Bronchial epithelial cell (primary cell): ENCODE results near the gene ZNF445. TPM values are rescaled to one million over a fixed set of nuclear protein-coding genes. Genes with fewer than 3 reads are reported as not detected.
"Not testable (repeated sequence)": the region's sequence is repeated elsewhere in the genome, so short reads cannot be mapped to it uniquely, and the experiment has no call there.

Experiments used
- DNase-seq: peaks from one replicate; pipeline ENCODE4 v3.0.0-alpha.2; 2010; ENCODE audit warnings: low read depth
- FAIRE-seq: peaks from 2 replicates; lab custom pipeline; 2011; peaks lifted over from hg19 to GRCh38; lab: Jason Lieb, UNC
- H3K27me3 ChIP-seq: 2 replicates; pipeline ENCODE4 v1.5.1; 2011; ENCODE audit warnings: low read length; ENCODE audit not compliant: control insufficient read depth, insufficient read depth
- H3K36me3 ChIP-seq: 2 replicates; pipeline ENCODE4 v1.5.1; 2011; ENCODE audit warnings: low read length; ENCODE audit not compliant: control insufficient read depth, insufficient read depth
- H3K4me3 ChIP-seq: 2 replicates; pipeline ENCODE4 v1.5.1; 2011; ENCODE audit warnings: mild to moderate bottlenecking, low read depth, low read length, control low read depth
- total RNA-seq: library from RNA; depleted of rRNA; stranded (reverse); fragments of >200 nt; gene quantifications from 2 replicates; pipeline ENCODE4 v1.2.1, GENCODE V29; 2014
- TF ChIP-seq, protein P1 (sequence below): IDR thresholded peaks from 2 replicates; pipeline ENCODE4 v1.5.1; 2011; ENCODE audit warnings: mild to moderate bottlenecking, moderate library complexity, low read length, control low read depth, inconsistent platforms; ENCODE audit not compliant: insufficient read depth, severe bottlenecking

Gene ZNF445
- total RNA-seq, 1 donor from 2014 or later: 5.8 TPM

DNA sequence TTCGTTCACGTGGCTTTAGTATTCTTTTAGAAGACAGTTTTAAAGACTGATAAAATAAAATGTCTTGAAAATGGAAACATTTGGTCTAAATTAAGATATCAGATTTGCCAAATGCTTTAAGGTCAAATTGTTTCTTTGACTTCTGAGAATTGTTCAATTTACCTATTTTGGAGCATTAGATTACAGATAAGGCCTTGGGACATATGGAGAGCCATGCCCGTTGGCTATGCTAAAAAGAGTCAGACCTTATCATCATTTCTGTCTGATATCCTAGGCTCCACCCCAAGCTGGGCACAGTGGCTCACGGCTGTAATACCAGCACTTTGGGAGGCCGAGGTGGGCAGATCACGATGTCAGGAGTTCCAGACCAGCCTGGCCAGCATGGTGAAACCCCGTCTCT lies 13.0 kb downstream of the ZNF445 start:
- Histone ChIP-seq H3K36me3 (peaks cover 1% of the 10 kb centered on the region), H3K27me3 (no peaks in the 10 kb centered on the region), H3K4me3 (no peak overlapping the region)
- TF ChIP-seq, protein P1, sequence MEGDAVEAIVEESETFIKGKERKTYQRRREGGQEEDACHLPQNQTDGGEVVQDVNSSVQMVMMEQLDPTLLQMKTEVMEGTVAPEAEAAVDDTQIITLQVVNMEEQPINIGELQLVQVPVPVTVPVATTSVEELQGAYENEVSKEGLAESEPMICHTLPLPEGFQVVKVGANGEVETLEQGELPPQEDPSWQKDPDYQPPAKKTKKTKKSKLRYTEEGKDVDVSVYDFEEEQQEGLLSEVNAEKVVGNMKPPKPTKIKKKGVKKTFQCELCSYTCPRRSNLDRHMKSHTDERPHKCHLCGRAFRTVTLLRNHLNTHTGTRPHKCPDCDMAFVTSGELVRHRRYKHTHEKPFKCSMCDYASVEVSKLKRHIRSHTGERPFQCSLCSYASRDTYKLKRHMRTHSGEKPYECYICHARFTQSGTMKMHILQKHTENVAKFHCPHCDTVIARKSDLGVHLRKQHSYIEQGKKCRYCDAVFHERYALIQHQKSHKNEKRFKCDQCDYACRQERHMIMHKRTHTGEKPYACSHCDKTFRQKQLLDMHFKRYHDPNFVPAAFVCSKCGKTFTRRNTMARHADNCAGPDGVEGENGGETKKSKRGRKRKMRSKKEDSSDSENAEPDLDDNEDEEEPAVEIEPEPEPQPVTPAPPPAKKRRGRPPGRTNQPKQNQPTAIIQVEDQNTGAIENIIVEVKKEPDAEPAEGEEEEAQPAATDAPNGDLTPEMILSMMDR: no peak
- DNase-seq (no peak), FAIRE-seq (no peak)

DNA sequence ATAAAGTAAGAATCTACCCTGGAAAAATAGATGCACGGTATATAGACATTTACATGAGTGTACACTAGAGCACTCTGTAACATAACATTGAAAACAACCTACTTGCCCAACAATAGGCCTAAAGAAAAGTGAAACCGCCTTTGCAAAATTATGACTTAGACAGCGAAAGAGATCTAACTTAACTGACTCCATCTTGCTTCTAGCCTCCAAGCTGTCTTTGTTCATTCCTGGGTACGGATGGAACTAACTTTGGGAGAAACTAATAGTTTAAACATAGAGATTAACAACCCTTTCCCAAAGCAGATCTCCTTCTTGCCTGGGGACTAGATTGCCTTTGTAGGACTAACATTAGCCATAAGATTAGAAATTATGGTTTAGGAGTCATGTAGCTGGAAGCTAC lies 17.4 kb downstream of the ZNF445 start:
- not testable (repeated sequence) for H3K27me3 ChIP-seq, H3K36me3 ChIP-seq, H3K4me3 ChIP-seq, FAIRE-seq, DNase-seq

DNA sequence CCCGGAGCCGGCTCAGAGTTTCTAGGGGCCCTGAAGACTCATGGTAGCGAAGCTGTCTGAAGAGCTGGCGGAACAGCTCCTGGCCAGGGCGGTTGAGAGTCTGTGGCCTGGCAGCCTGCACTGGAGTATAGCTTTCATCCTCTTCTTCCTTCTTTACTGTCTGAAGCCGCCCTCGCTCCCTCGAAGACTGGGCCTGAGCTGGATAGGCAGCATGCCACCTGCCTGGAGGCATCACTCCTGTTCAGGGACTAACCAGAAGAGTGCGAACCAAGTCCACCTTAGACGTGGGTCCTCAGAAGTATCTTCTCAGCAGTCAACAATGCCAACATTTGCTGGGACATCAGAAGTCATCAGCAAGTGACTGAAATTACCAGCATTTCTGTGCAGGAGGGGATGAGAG lies 22.2 kb downstream of the ZNF445 start:
- DNase-seq (no peak), FAIRE-seq (no peak)
- peaks cover 20% of the 10 kb centered on the region for H3K36me3 ChIP-seq
- no peaks in the 10 kb centered on the region for H3K27me3 ChIP-seq
- no peak overlapping the region for H3K4me3 ChIP-seq
- TF ChIP-seq, protein P1: no peak

DNA sequence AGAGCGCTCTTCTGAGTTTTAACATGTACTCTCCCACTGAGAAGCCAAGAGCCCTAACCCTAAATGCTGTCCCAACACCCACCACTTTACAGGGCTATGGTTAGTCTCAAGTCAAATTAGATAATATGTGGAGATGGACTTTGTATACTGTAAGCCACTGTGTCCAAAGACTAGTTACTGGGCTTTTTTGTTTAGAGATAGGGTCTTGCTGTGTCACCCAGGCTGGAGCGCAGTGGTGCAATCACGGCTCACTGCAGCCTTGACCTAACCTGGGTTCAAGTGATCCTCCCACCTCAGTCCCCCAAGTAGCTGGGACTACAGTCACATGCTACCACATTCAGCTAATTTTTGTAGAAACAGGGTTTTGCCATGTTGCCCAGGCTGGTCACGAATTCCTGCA lies 23.2 kb downstream of the ZNF445 start:
- FAIRE-seq (no peak), DNase-seq (no peak)
- Histone ChIP-seq H3K36me3 (peaks cover 26% of the 10 kb centered on the region), H3K27me3 (no peaks in the 10 kb centered on the region), H3K4me3 (no peak overlapping the region)
- TF ChIP-seq, protein P1: no peak

DNA sequence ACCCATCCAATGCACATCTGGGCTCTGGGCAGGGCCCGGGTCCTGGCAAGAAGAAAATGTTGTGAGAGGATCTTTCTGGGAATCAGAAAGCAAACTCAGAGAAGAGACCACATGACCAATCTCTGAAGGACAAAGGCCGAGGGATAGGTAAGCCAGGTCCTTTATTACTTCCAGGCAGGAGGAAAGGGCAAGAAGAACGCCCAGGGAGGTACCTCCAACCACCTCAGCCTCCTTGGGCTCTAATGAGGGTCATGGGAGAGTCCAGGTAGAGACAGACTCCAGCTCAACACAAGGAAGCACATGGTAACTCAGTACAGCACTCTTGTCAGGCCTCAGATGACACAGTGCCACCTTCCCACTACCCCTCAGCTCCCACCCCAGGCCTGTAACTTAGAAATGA lies 26.0 kb downstream of the ZNF445 start:
- FAIRE-seq: no peak
- Histone ChIP-seq H3K27me3 (no peaks in the 10 kb centered on the region), H3K36me3 (peaks cover 39% of the 10 kb centered on the region), H3K4me3 (no peak overlapping the region)
- TF ChIP-seq, protein P1: no peak
- DNase-seq: no peak

DNA sequence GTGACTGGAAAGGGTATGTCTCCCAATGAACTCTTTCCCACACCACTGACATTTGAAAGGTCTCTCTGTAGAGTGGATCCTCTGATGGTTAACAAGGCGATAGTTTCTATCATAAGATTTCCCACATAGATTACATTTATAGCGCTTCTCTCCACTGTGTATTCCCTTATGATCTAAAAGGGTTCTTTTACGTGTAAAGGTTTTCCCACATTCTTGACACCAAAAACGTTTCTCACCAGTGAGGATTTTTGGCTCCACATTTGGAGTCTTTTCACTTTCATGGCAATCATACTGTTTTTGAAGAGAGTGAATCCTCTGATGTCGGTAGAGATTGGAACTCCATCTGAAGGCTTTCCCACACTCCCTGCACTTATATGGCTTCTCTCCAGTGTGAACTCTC lies 30.5 kb downstream of the ZNF445 start:
- no peaks in the 10 kb centered on the region for H3K27me3 ChIP-seq
- FAIRE-seq: no peak
- peaks cover 31% of the 10 kb centered on the region for H3K36me3 ChIP-seq
- DNase-seq: no peak
- no peak overlapping the region for H3K4me3 ChIP-seq
- TF ChIP-seq, protein P1: no peak
